ENCODE measurements around the gene ENOX1.

The ENOX1 gene

GRCh38 chr13:43684963-43685725 is 101.6 kb downstream of the ENOX1 start:
- no peak for ATAC-seq
- H3K36me3 Mint-ChIP-seq, result no peaks in the 10 kb centered on the region
- H3K27ac Mint-ChIP-seq, result no peak overlapping the region
- H3K4me1 Mint-ChIP-seq, result no peaks in the 10 kb centered on the region
- H3K27me3 Mint-ChIP-seq, result no peaks in the 10 kb centered on the region
- H3K9me3 Mint-ChIP-seq, result no peaks in the 10 kb centered on the region
- H3K4me3 Mint-ChIP-seq, result no peak overlapping the region

- Mint-ChIP-seq H3K36me3 (no peaks in the 10 kb centered on the region), H3K9me3 (no peaks in the 10 kb centered on the region), H3K4me3 (no peak overlapping the region), H3K27me3 (no peaks in the 10 kb centered on the region), H3K4me1 (no peaks in the 10 kb centered on the region), H3K27ac (no peak overlapping the region)
- no peak for ATAC-seq
These were observed 104.1 kb downstream of the ENOX1 start for GRCh38 chr13:43682701-43683100.

- Mint-ChIP-seq H3K4me1 (no peaks in the 10 kb centered on the region), H3K27me3 (peaks cover 10% of the 10 kb centered on the region), H3K36me3 (no peaks in the 10 kb centered on the region), H3K9me3 (no peaks in the 10 kb centered on the region), H3K4me3 (no peak overlapping the region), H3K27ac (no peak overlapping the region)
- peak; percentile 51 for ATAC-seq
These were observed 110.5 kb downstream of the ENOX1 start for GRCh38 chr13:43676320-43676719.

- peak; percentile 32 for ATAC-seq
- H3K27ac Mint-ChIP-seq, result no peak overlapping the region
- no peaks in the 10 kb centered on the region for H3K4me1 Mint-ChIP-seq
- H3K27me3 Mint-ChIP-seq, result peaks cover 16% of the 10 kb centered on the region
- H3K36me3 Mint-ChIP-seq, result no peaks in the 10 kb centered on the region
- no peaks in the 10 kb centered on the region for H3K9me3 Mint-ChIP-seq
- H3K4me3 Mint-ChIP-seq, result no peak overlapping the region
These were observed 111.2 kb downstream of the ENOX1 start for GRCh38 chr13:43675577-43675976.

GRCh38 chr13:43669964-43670363 is 116.8 kb downstream of the ENOX1 start:
- H3K27me3 Mint-ChIP-seq, result peaks cover 8% of the 10 kb centered on the region
- no peaks in the 10 kb centered on the region for H3K4me1 Mint-ChIP-seq
- H3K9me3 Mint-ChIP-seq, result no peaks in the 10 kb centered on the region
- no peak overlapping the region for H3K27ac Mint-ChIP-seq
- ATAC-seq, result no peak
- H3K4me3 Mint-ChIP-seq, result no peak overlapping the region
- no peaks in the 10 kb centered on the region for H3K36me3 Mint-ChIP-seq

- Mint-ChIP-seq H3K36me3 (no peaks in the 10 kb centered on the region), H3K9me3 (no peaks in the 10 kb centered on the region), H3K4me1 (no peaks in the 10 kb centered on the region), H3K4me3 (no peak overlapping the region), H3K27ac (no peak overlapping the region), H3K27me3 (peaks cover 8% of the 10 kb centered on the region)
- no peak for ATAC-seq
These were observed 117.7 kb downstream of the ENOX1 start for GRCh38 chr13:43669101-43669500.

GRCh38 chr13:43666403-43666802 is 120.4 kb downstream of the ENOX1 start:
- Mint-ChIP-seq H3K4me1 (no peaks in the 10 kb centered on the region), H3K27ac (no peak overlapping the region)

GRCh38 chr13:43665388-43665787 is 121.4 kb downstream of the ENOX1 start:
- no peaks in the 10 kb centered on the region for H3K27me3 Mint-ChIP-seq
- H3K4me1 Mint-ChIP-seq, result no peaks in the 10 kb centered on the region
- H3K9me3 Mint-ChIP-seq, result no peaks in the 10 kb centered on the region
- no peaks in the 10 kb centered on the region for H3K36me3 Mint-ChIP-seq
- no peak overlapping the region for H3K27ac Mint-ChIP-seq
- no peak for ATAC-seq
- no peak overlapping the region for H3K4me3 Mint-ChIP-seq

More at GRCh38 chr13:43666403-43666802, 120.4 kb downstream of the ENOX1 start:
- no peaks in the 10 kb centered on the region for H3K36me3 Mint-ChIP-seq
- no peaks in the 10 kb centered on the region for H3K9me3 Mint-ChIP-seq
- peaks cover 8% of the 10 kb centered on the region for H3K27me3 Mint-ChIP-seq
- no peak overlapping the region for H3K4me3 Mint-ChIP-seq
- ATAC-seq, result no peak

GRCh38 chr13:43664700-43665191 is 122.0 kb downstream of the ENOX1 start:
- no peak for ATAC-seq
- Mint-ChIP-seq H3K4me1 (no peaks in the 10 kb centered on the region), H3K27ac (no peak overlapping the region), H3K4me3 (no peak overlapping the region), H3K27me3 (no peaks in the 10 kb centered on the region), H3K9me3 (no peaks in the 10 kb centered on the region), H3K36me3 (no peaks in the 10 kb centered on the region)

- Mint-ChIP-seq H3K4me1 (no peaks in the 10 kb centered on the region), H3K27me3 (peaks cover 8% of the 10 kb centered on the region), H3K4me3 (no peak overlapping the region), H3K36me3 (no peaks in the 10 kb centered on the region), H3K9me3 (no peaks in the 10 kb centered on the region), H3K27ac (no peak overlapping the region)
- ATAC-seq, result no peak
These were observed 123.2 kb downstream of the ENOX1 start for GRCh38 chr13:43663474-43664090.

GRCh38 chr13:43662976-43663375 is 123.8 kb downstream of the ENOX1 start:
- no peak overlapping the region for H3K27ac Mint-ChIP-seq
- H3K9me3 Mint-ChIP-seq, result no peaks in the 10 kb centered on the region
- H3K27me3 Mint-ChIP-seq, result peaks cover 12% of the 10 kb centered on the region
- no peaks in the 10 kb centered on the region for H3K36me3 Mint-ChIP-seq
- H3K4me3 Mint-ChIP-seq, result no peak overlapping the region
- no peak for ATAC-seq
- H3K4me1 Mint-ChIP-seq, result no peaks in the 10 kb centered on the region

- ATAC-seq, result no peak
- Mint-ChIP-seq H3K27ac (no peak overlapping the region), H3K27me3 (peaks cover 12% of the 10 kb centered on the region), H3K9me3 (no peaks in the 10 kb centered on the region), H3K4me3 (no peak overlapping the region), H3K4me1 (no peaks in the 10 kb centered on the region), H3K36me3 (no peaks in the 10 kb centered on the region)
These were observed 125.5 kb downstream of the ENOX1 start for GRCh38 chr13:43661161-43661830.

- peak; percentile 29 for ATAC-seq
- Mint-ChIP-seq H3K4me3 (no peak overlapping the region), H3K9me3 (no peaks in the 10 kb centered on the region), H3K4me1 (no peaks in the 10 kb centered on the region), H3K27ac (no peak overlapping the region), H3K27me3 (peaks cover 12% of the 10 kb centered on the region), H3K36me3 (no peaks in the 10 kb centered on the region)
These were observed 129.3 kb downstream of the ENOX1 start for GRCh38 chr13:43657485-43657884.

GRCh38 chr13:43653980-43654379 is 132.8 kb downstream of the ENOX1 start:
- ATAC-seq, result no peak
- Mint-ChIP-seq H3K4me1 (no peaks in the 10 kb centered on the region), H3K36me3 (no peaks in the 10 kb centered on the region)

GRCh38 chr13:43653395-43653794 is 133.4 kb downstream of the ENOX1 start:
- Mint-ChIP-seq H3K27ac (no peak overlapping the region), H3K27me3 (peaks cover 2% of the 10 kb centered on the region), H3K4me1 (no peaks in the 10 kb centered on the region), H3K4me3 (no peak overlapping the region), H3K36me3 (no peaks in the 10 kb centered on the region), H3K9me3 (no peaks in the 10 kb centered on the region)
- ATAC-seq, result no peak

More at GRCh38 chr13:43653980-43654379, 132.8 kb downstream of the ENOX1 start:
- Mint-ChIP-seq H3K27ac (no peak overlapping the region), H3K4me3 (no peak overlapping the region), H3K27me3 (peaks cover 8% of the 10 kb centered on the region), H3K9me3 (no peaks in the 10 kb centered on the region)
